GM19099 (cell line): ENCODE data around the gene BANP.

Source experiments
- POLR2A ChIP-seq: IDR thresholded peaks from 3 replicates; pipeline ENCODE4 v1.6.1; 2011; ENCODE audit warnings: low read depth; ENCODE audit not compliant: insufficient read length; ENCODE audit errors: extremely low read depth

The BANP gene

GRCh38 chr16:88068476-88069396 is 117.5 kb downstream of the BANP start:
- TF ChIP-seq POLR2A: no peak

GRCh38 chr16:88069397-88070168 is 118.3 kb downstream of the BANP start:
- peak; percentile 32 for TF ChIP-seq POLR2A

- no peak for TF ChIP-seq POLR2A
Observed at GRCh38 chr16:88070341-88070740, 119.1 kb downstream of the BANP start.

GRCh38 chr16:88070989-88071625 is 119.9 kb downstream of the BANP start:
- no peak for TF ChIP-seq POLR2A

- TF ChIP-seq POLR2A: no peak
Observed at GRCh38 chr16:88071908-88072307, 120.7 kb downstream of the BANP start.

- TF ChIP-seq POLR2A: no peak
Observed at GRCh38 chr16:88072571-88073001, 121.4 kb downstream of the BANP start.

- no peak for TF ChIP-seq POLR2A
Observed at GRCh38 chr16:88073201-88073721, 122.0 kb downstream of the BANP start.

- no peak for TF ChIP-seq POLR2A
Observed at GRCh38 chr16:88074041-88074440, 122.8 kb downstream of the BANP start.

GRCh38 chr16:88076211-88076931 is 125.1 kb downstream of the BANP start:
- no peak for TF ChIP-seq POLR2A

GRCh38 chr16:88077328-88078108 is 126.3 kb downstream of the BANP start:
- TF ChIP-seq POLR2A: no peak

- no peak for TF ChIP-seq POLR2A
Observed at GRCh38 chr16:88078111-88078775, 127.0 kb downstream of the BANP start.

GRCh38 chr16:88083582-88083981 is 132.3 kb downstream of the BANP start:
- TF ChIP-seq POLR2A: no peak

GRCh38 chr16:88084881-88085280 is 133.6 kb downstream of the BANP start:
- no peak for TF ChIP-seq POLR2A
